Fibroblast of mammary gland (primary cell): ENCODE measurements around the gene IGFL2.
"Not testable (repeated sequence)": the region's sequence is repeated elsewhere in the genome, so short reads cannot be mapped to it uniquely, and the experiment has no call there.

Experiments used
- DNase-seq: peaks from one replicate; pipeline ENCODE4 v3.0.0-alpha.2; 2010; ENCODE audit warnings: low read depth
- H3K4me3 ChIP-seq: 2 replicates; pipeline ENCODE4 v1.5.1; 2011; ENCODE audit warnings: low read depth, mild to moderate bottlenecking, low read length, moderate library complexity; ENCODE audit not compliant: control insufficient read depth
- TF ChIP-seq, protein P1 (sequence below): conservative IDR thresholded peaks from 2 replicates; pipeline ENCODE4 v1.5.1; 2011; ENCODE audit warnings: low read depth, low read length, inconsistent platforms; ENCODE audit not compliant: control insufficient read depth, insufficient read depth

IGFL2 gene

DNA sequence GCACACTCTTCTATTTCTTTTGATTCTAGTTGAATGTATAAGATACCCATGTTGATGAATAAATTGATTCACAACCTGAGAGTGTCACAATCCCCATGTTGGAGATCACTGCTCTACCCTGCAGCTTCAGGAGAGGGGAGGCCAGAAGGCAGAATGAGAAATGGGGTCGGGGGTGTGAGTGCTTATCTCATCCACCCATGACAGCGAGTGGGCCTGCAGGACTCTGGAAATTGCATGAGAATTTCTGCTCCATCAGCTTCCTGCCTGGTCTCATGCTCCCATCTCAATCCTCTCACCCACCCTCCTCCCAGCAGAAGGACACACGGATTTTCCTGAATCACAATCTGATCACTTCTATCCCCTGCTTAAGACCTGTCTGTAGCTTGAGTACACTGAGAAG lies 58.6 kb downstream of the IGFL2 start:
- H3K4me3 ChIP-seq, result no peak overlapping the region
- TF ChIP-seq, protein P1, sequence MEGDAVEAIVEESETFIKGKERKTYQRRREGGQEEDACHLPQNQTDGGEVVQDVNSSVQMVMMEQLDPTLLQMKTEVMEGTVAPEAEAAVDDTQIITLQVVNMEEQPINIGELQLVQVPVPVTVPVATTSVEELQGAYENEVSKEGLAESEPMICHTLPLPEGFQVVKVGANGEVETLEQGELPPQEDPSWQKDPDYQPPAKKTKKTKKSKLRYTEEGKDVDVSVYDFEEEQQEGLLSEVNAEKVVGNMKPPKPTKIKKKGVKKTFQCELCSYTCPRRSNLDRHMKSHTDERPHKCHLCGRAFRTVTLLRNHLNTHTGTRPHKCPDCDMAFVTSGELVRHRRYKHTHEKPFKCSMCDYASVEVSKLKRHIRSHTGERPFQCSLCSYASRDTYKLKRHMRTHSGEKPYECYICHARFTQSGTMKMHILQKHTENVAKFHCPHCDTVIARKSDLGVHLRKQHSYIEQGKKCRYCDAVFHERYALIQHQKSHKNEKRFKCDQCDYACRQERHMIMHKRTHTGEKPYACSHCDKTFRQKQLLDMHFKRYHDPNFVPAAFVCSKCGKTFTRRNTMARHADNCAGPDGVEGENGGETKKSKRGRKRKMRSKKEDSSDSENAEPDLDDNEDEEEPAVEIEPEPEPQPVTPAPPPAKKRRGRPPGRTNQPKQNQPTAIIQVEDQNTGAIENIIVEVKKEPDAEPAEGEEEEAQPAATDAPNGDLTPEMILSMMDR, result no peak
- no peak for DNase-seq

DNA sequence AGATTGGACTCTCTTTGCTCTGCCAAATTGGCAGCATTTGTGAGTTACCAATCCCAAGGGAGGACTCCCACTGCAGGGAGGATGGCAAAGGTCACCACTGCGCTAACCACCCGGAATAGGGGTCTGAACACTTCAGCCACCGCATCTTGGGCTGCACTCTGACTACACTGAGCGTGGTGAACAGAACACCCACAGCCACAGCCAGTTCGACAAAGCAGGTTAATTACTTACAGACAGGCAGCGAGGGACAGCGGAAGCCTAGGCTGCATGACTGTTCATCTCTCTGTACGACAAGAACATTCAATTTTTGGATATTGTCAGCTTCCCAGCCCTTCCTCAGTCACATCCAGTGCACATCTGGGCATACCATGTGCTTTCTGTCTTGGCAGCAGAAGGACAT lies 59.8 kb downstream of the IGFL2 start:
- not testable (repeated sequence) for DNase-seq, H3K4me3 ChIP-seq

DNA sequence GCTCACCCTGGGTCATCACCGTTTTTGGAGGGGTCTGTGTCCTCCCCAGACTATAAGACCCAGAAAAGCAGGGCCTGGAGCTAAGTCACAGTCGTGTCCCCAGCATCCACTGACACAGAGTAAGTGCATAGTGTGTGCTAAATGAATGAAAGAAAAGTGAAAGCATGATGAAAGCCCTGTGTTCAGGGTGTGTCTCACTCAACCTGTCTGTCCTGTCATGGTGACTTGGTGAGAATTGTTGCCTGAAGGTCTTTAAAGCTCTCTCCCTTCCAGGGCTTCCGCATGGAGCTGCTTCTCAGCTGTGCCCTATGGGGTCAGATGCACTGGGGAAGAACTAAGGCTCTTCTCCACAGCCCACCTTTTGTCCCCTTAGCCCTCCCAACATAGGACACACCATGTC lies 61.0 kb downstream of the IGFL2 start:
- TF ChIP-seq, protein P1, result no peak
- H3K4me3 ChIP-seq, result no peak overlapping the region
- no peak for DNase-seq

DNA sequence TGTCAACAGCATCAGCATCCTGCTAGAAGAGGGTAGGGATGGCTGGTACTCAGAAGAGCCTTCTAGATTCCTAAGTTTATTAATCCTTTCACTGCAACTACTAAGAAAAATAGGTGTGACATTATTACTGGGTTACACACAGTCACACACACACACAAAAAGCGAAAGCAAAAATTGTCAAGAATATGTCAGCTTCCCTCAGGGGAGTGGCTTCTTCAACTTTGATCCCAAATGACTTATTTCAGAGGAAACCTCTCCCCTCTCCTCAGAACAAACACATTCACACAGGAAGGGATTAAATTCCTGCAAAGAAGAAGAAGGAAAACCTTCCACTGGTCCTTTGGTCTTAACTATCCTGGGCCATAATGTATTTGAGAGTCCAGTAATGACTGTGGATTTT lies 61.4 kb downstream of the IGFL2 start:
- no peak for DNase-seq

DNA sequence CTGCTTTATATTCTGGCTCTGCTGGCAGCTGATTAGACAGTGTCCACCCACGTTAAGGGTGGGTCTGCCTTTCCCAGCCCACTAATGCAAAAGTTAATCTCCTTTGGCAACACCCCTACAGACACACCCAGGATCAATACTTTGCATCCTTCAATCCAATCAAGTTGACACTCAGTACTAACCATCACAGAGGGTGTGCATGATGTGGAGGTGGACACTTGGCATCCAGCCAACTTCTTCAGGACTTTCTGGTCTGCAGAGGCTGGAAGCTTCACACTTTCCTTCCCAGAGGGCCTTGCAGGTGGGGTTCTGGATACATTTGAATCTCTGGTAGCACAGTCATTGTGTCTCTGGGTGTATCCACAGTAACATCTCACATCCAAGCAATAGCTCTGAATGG lies 62.6 kb downstream of the IGFL2 start:
- H3K4me3 ChIP-seq, result no peak overlapping the region
- TF ChIP-seq, protein P1, result no peak
- no peak for DNase-seq

More for the DNA sequence above, 61.4 kb downstream of the IGFL2 start:
- no peak overlapping the region for H3K4me3 ChIP-seq
- TF ChIP-seq, protein P1, result no peak
